Sigmoid colon (tissue), 7 donors: ENCODE results near the gene DNAJC2. TPM values are rescaled to one million over a fixed set of nuclear protein-coding genes. Genes with fewer than 3 reads are reported as not detected.
"Not testable (repeated sequence)": the region's sequence is repeated elsewhere in the genome, so short reads cannot be mapped to it uniquely, and the experiment has no call there.

Experiments used
- DNase-seq: peaks from one replicate; pipeline ENCODE4 v3.0.0-alpha.2; 2019
- H3K27ac ChIP-seq, 4 donors: fragments of 200-600 bp; sonication (generic); one replicate each; pipeline ENCODE4 v1.5.1; 2016 to 2019; ENCODE audit warnings: mild to moderate bottlenecking in 1 of 4
- H3K27me3 ChIP-seq, 3 donors: fragments of 200-600 bp; sonication (generic); one replicate each; pipeline ENCODE4 v1.5.1; 2019; ENCODE audit warnings: mild to moderate bottlenecking in 1 of 3
- H3K36me3 ChIP-seq, 4 donors: fragments of 200-600 bp; sonication (generic); one replicate each; pipeline ENCODE4 v1.5.1; 2016 to 2019
- H3K4me1 ChIP-seq, 4 donors: fragments of 200-600 bp; sonication (generic); one replicate each; pipeline ENCODE4 v1.5.1; 2017 to 2019
- H3K4me3 ChIP-seq, 4 donors: fragments of 200-600 bp; sonication (generic); one replicate each; pipeline ENCODE4 v1.5.1; 2017 to 2019; ENCODE audit warnings: mild to moderate bottlenecking in 2 of 4, moderate library complexity in 1 of 4
- H3K9me3 ChIP-seq, 4 donors: fragments of 200-600 bp in 3 of 4; sonication (generic) in 3 of 4; one replicate each; pipeline versions ENCODE4 v1.5.1 to v1.6.1; 2013 to 2019
- WGBS, 2 donors: extraction: QIAGEN DNeasy Blood & Tissue Kit; methylation state at CpG; one replicate each; pipeline ENCODE4 v1.1.7; 2013; 5-methylcytosine and 5-hydroxymethylcytosine counted together
- intact Hi-C: fragments of 100-400 bp; cut with DNase I; formaldehyde crosslinking; loops from one replicate; pipeline ENCODE4 v1.15.1; 2023
- polyA plus RNA-seq, 3 donors: library from polyadenylated mRNA; stranded (reverse); fragments of 200-250 nt; gene quantifications; one replicate each; pipeline ENCODE4 v1.2.3, GENCODE V29; 2013
- small RNA-seq, 3 donors: library from RNA; depleted of rRNA; stranded (forward); fragments of <200 nt; gene quantifications; one replicate each; pipeline ENCODE3, GENCODE V24; 2016
- total RNA-seq, 4 donors: library from RNA; depleted of rRNA; stranded (reverse); fragments of >200 nt; gene quantifications; one replicate each; pipeline ENCODE4 v1.1.0, GENCODE V29; 2016
- donor health status: healthy with polysubstance abuse.
- donor health status: Bipolar disorder and iron deficiency.
- donor health status: healthy.

The DNAJC2 gene
- total and polyA plus RNA-seq, 7 donors: 10.7 to 21.9 (median 17.5) TPM

- H3K27ac ChIP-seq, intact Hi-C loops, H3K9me3 ChIP-seq, DNase-seq, H3K4me3 ChIP-seq, H3K27me3 ChIP-seq, H3K4me1 ChIP-seq, H3K36me3 ChIP-seq: not testable (repeated sequence)
- WGBS, 2 donors: 98% methylated on average over 24 of the region's 24 CpGs
Measured at GRCh38 chr7:103274867-103275266, 69.7 kb downstream of the DNAJC2 start.

- H3K4me3 ChIP-seq, H3K36me3 ChIP-seq, DNase-seq, H3K27ac ChIP-seq, H3K27me3 ChIP-seq, H3K9me3 ChIP-seq, intact Hi-C loops, H3K4me1 ChIP-seq: not testable (repeated sequence)
- WGBS, 2 donors: 94 to 95% methylated on average over 6 of the region's 6 CpGs
Measured at GRCh38 chr7:103273374-103273773, 71.2 kb downstream of the DNAJC2 start.

- intact Hi-C loops, H3K27ac ChIP-seq, H3K9me3 ChIP-seq, H3K4me3 ChIP-seq, H3K36me3 ChIP-seq, DNase-seq, H3K27me3 ChIP-seq, H3K4me1 ChIP-seq: not testable (repeated sequence)
- WGBS, 2 donors: 75 to 83% methylated on average over 2 of the region's 2 CpGs
Measured at GRCh38 chr7:103266229-103266628, 78.3 kb downstream of the DNAJC2 start.

- H3K27me3 ChIP-seq, intact Hi-C loops, H3K27ac ChIP-seq, H3K4me3 ChIP-seq, H3K9me3 ChIP-seq, H3K36me3 ChIP-seq, H3K4me1 ChIP-seq, DNase-seq: not testable (repeated sequence)
- 91% methylated on average over 2 of the region's 2 CpGs for WGBS, 2 donors
Measured at GRCh38 chr7:103264054-103264453, 80.5 kb downstream of the DNAJC2 start.

Small RNAs within 50 kb of the gene (small RNA-seq; reads per million reads assigned to genes)
- gene RPS29P16: 0 reads per million in 3 donors

Other genes starting within 250 kb of the DNAJC2 start
- gene NAPEPLD, start 195.7 kb downstream of the DNAJC2 start, total RNA-seq: 10 to 100 TPM; 11.0 to 12.8 (median 11.8) TPM
- gene NAPEPLD, start 195.7 kb downstream of the DNAJC2 start, polyA plus RNA-seq: 10 to 100 TPM; 12.1 to 26.8 (median 21.6) TPM
- 10 to 100 TPM; 53.5 to 72.3 (median 60.5) TPM for gene PMPCB, start 47.3 kb downstream of the DNAJC2 start, total RNA-seq
- gene PMPCB, start 47.3 kb downstream of the DNAJC2 start, polyA plus RNA-seq: 10 to 100 TPM; 59.4 to 67.3 (median 59.4) TPM
- gene PSMC2, start 2.9 kb upstream of the DNAJC2 start, total RNA-seq: 100 to 1,000 TPM in 2 of 4 donors, 10 to 100 TPM in 2; 46.0 to 119 (median 99.4) TPM
- gene PSMC2, start 2.9 kb upstream of the DNAJC2 start, polyA plus RNA-seq: 10 to 100 TPM; 69.1 to 98.8 (median 92.5) TPM
- under 1 TPM in 3 of 4 donors, not detected in 1; 0.33 to 0.54 (median 0.36) TPM for gene SLC26A5, start 101.4 kb upstream of the DNAJC2 start, total RNA-seq
- gene SLC26A5, start 101.4 kb upstream of the DNAJC2 start, polyA plus RNA-seq: under 1 TPM in 1 of 3 donors, not detected in 2; 0.04 TPM